HG03432 (cell line): ENCODE measurements around the gene CD2AP.
A peak's percentile ranks its signal among the peaks of the same experiment; 100 is the strongest.
"Not testable (repeated sequence)": the region's sequence is repeated elsewhere in the genome, so short reads cannot be mapped to it uniquely, and the experiment has no call there.

Source experiments
- ATAC-seq: cut with Tn5 transposase; IDR thresholded peaks from one replicate; pipeline ENCODE4 v1.9.1; 2021; ENCODE audit warnings: mild to moderate bottlenecking, moderate library complexity; ENCODE audit not compliant: unreplicated experiment

CD2AP gene

GRCh38 chr6:47477497-47478232 is at the start of gene CD2AP:
CD2AP (plus strand) TSS chr6:47477789; CDS start chr6:47478245, 456 bp downstream.
- ATAC-seq = peak; percentile 89

- ATAC-seq = no peak
These were observed 49.3 kb upstream of the CD2AP start for GRCh38 chr6:47428288-47428687.

GRCh38 chr6:47428746-47429664 is 48.6 kb upstream of the CD2AP start:
- no peak for ATAC-seq

- ATAC-seq = no peak
These were observed 43.0 kb upstream of the CD2AP start for GRCh38 chr6:47434372-47435253.

GRCh38 chr6:47435254-47435612 is 42.4 kb upstream of the CD2AP start:
- no peak for ATAC-seq

GRCh38 chr6:47437592-47437991 is 40.0 kb upstream of the CD2AP start:
- peak; percentile 74 for ATAC-seq

- peak; percentile 81 for ATAC-seq
These were observed 38.9 kb upstream of the CD2AP start for GRCh38 chr6:47438481-47439347.

- peak; percentile 35 for ATAC-seq
These were observed 38.3 kb upstream of the CD2AP start for GRCh38 chr6:47439348-47439668.

- ATAC-seq = peak; percentile 65
These were observed 36.9 kb upstream of the CD2AP start for GRCh38 chr6:47440719-47441118.

- ATAC-seq = not testable (repeated sequence)
These were observed 32.6 kb upstream of the CD2AP start for GRCh38 chr6:47444964-47445363.

- no peak for ATAC-seq
These were observed 30.8 kb upstream of the CD2AP start for GRCh38 chr6:47446669-47447330.

- ATAC-seq = no peak
These were observed 29.9 kb upstream of the CD2AP start for GRCh38 chr6:47447722-47448121.

GRCh38 chr6:47451162-47451561 is 26.4 kb upstream of the CD2AP start:
- no peak for ATAC-seq

- ATAC-seq = no peak
These were observed 24.7 kb upstream of the CD2AP start for GRCh38 chr6:47452899-47453298.

- ATAC-seq = no peak
These were observed 24.1 kb upstream of the CD2AP start for GRCh38 chr6:47453372-47453936.

GRCh38 chr6:47454713-47455396 is 22.7 kb upstream of the CD2AP start:
- ATAC-seq = no peak

GRCh38 chr6:47455533-47456209 is 21.9 kb upstream of the CD2AP start:
- ATAC-seq = peak; percentile 84

- ATAC-seq = no peak
These were observed 21.0 kb upstream of the CD2AP start for GRCh38 chr6:47456536-47456975.
